Tibial artery (tissue), 4 donors: ENCODE data around the gene DNAJC4.

Experiments
- DNase-seq, 2 donors: peaks; one replicate each; pipeline ENCODE4 v3.0.0-alpha.2; 2019
- H3K27ac ChIP-seq, 2 donors: fragments of 200-600 bp; sonication (generic) in 1 of 2; 1 replicate in 1 of 2; 2 replicates in 1 of 2; pipeline ENCODE4 v1.5.1; 2018 to 2019; ENCODE audit warnings: mild to moderate bottlenecking in 1 of 2
- H3K27me3 ChIP-seq, 2 donors: fragments of 200-600 bp; sonication (generic) in 1 of 2; one replicate each; pipeline versions ENCODE4 v1.5.1 to v1.6.0; 2016 to 2019
- H3K36me3 ChIP-seq, 3 donors: fragments of 200-600 bp; sonication (generic) in 2 of 3; one replicate each; pipeline ENCODE4 v1.5.1; 2016 to 2019; ENCODE audit warnings: mild to moderate bottlenecking in 2 of 3
- H3K4me1 ChIP-seq, 4 donors: fragments of 200-600 bp; sonication (generic) in 2 of 4; 1 replicate in 3 of 4; 2 replicates in 1 of 4; pipeline ENCODE4 v1.5.1; 2016 to 2019
- H3K4me3 ChIP-seq, 2 donors: fragments of 200-600 bp; sonication (generic) in 1 of 2; 1 replicate in 1 of 2; 2 replicates in 1 of 2; pipeline ENCODE4 v1.5.1; 2018 to 2019; ENCODE audit warnings: mild to moderate bottlenecking in 2 of 2
- H3K9me3 ChIP-seq, 3 donors: fragments of 200-600 bp; sonication (generic) in 1 of 3; one replicate each; pipeline ENCODE4 v1.5.1; 2016 to 2019
- intact Hi-C: fragments of 100-400 bp; cut with DNase I; formaldehyde crosslinking; loops from one replicate; pipeline ENCODE4 v1.15.0; 2023; ENCODE audit warnings: low total_unique reads
- TF ChIP-seq, protein P1 (sequence below), 2 experiments: fragments of 200-600 bp in 1 of 2; fragments of 450-650 bp in 1 of 2; IDR thresholded peaks; one replicate each; pipeline ENCODE4 v1.5.1; 2017 to 2019; ENCODE audit warnings: antibody characterized with exemption in 2 of 2, mild to moderate bottlenecking in 1 of 2, moderate library complexity in 1 of 2

The DNAJC4 gene

DNA sequence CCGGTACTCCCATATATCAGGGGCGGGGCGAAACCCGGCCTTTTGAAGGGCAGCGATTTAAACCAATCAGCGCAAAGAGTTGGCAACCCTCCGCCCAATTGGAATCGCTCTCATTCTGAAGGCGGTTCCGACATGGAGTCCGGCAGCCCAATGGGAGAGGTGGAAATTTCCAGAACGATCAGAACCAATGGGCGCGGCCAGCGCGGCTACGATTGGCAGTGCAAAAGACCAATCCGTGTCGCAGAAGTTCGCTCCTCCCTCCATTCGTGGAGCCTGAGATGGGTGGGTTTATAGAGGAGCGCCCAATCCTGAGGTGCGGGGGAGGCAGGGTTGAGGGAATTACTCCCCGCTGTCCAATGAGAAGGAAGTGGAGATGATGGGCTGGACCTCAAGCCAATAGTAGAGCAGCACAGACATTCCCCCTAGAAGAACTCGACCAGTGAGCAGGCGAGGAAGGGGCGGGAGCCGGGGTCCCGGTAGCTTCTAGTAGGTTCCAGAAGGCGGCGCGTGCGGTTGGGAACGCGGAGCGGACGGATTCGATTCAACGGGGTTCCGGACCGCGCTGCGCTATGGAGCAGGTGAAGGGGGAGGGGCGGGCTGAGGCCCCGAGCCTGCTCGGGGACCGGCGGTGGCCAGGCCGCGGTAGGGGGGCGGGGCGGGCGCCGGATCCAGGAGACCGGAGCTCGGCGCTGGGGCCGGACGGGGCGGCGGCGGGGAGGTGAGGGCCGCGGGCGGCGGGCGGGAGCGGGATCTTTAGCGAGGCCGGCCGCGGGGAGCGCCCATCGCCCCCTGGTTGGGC, 44.5 kb upstream of the DNAJC4 start, which contains the start of gene STIP1:
STIP1 (plus strand) TSS at position 479 of the 799 bp plus-strand sequence; CDS start at position 570, 91 bp downstream.
- Histone ChIP-seq H3K4me3 (peak within 1 kb of the TSS in 1 of 2 donors; percentile 64), H3K27ac (peak within 1 kb of the TSS; percentile 87 to 89), H3K9me3 (no peaks in the 10 kb centered on the region), H3K27me3 (no peaks in the 10 kb centered on the region), H3K4me1 (peaks cover 0 to 49% (median 34%) of the 10 kb centered on the region in 4 donors), H3K36me3 (peaks cover 0 to 7% (median 0%) of the 10 kb centered on the region in 3 donors)
- intact Hi-C loops: loop anchor here (5.0 kb wide), 1 partner anchor 41 kb away; the partner anchor contains the start of genes NUDT22 and TRPT1
- DNase-seq: peak; percentile 99 to 100
- TF ChIP-seq, protein P1, sequence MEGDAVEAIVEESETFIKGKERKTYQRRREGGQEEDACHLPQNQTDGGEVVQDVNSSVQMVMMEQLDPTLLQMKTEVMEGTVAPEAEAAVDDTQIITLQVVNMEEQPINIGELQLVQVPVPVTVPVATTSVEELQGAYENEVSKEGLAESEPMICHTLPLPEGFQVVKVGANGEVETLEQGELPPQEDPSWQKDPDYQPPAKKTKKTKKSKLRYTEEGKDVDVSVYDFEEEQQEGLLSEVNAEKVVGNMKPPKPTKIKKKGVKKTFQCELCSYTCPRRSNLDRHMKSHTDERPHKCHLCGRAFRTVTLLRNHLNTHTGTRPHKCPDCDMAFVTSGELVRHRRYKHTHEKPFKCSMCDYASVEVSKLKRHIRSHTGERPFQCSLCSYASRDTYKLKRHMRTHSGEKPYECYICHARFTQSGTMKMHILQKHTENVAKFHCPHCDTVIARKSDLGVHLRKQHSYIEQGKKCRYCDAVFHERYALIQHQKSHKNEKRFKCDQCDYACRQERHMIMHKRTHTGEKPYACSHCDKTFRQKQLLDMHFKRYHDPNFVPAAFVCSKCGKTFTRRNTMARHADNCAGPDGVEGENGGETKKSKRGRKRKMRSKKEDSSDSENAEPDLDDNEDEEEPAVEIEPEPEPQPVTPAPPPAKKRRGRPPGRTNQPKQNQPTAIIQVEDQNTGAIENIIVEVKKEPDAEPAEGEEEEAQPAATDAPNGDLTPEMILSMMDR (IDR thresholded peaks at IDR 0.05): peak; percentile 36 to 47

DNA sequence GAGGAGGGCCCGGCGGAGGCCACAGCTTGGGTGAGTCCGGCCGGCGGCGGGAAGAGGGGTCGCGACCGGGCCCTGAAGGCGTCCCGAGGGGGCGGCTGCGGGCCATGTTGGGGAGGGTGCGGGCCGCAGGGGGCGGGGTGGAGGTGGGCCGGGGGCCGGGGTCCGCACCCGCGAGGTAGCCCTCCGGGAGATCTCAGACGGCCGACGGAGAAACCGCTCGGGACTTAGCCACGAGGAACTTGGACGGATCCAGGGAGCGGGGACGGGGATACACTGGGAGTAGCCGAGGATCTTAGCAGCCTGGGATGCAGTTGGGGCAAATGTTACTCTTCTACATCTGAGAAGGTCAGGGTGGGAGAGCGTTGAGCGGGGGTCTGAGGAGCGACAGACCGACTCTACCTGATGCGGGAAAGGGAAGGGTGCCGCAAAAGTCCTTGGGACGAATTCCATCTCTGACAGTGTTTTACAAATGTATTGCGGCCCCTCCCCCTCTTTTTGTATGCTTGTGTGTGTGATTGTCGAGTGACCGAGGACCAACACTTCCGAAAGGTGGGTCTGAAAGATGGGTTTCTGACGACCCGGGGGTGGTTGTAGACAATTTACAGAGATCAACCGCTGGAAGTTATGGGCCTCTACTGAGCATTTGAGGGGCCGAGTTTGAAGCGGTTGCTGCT, 43.7 kb upstream of the DNAJC4 start:
- no peaks in the 10 kb centered on the region for H3K9me3 ChIP-seq
- H3K36me3 ChIP-seq: peaks cover 0 to 7% (median 0%) of the 10 kb centered on the region in 3 donors
- intact Hi-C loops: loop anchor here (5.0 kb wide), 1 partner anchor 41 kb away; the partner anchor contains the start of genes NUDT22 and TRPT1
- peaks cover 0 to 41% (median 28%) of the 10 kb centered on the region in 4 donors for H3K4me1 ChIP-seq
- H3K27ac ChIP-seq: peak overlapping the region in 1 of 2 donors; percentile 85
- DNase-seq: no peak
- TF ChIP-seq, protein P1 (IDR thresholded peaks at IDR 0.05): no peak
- no peak overlapping the region for H3K4me3 ChIP-seq
- H3K27me3 ChIP-seq: no peaks in the 10 kb centered on the region

DNA sequence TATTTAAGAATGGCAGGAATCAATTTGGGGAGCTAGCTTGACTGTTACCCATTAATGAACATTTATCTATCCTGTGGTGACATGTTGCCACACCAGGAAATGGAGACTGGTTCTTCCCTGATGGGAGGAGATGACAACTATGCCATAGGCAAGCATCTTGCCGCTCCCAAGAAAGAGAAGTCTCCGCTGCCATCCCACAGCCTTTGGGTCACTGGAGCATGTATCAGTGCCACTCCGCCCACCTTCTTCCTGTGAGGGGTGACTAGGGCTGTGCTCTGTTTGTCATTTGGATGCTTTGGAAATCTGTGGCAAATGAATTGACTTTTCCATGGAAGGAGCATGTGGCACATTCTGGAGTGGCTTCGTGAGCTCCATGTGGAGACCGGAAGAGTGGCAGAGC, 37.9 kb upstream of the DNAJC4 start:
- no peak for DNase-seq
- Histone ChIP-seq H3K36me3 (peaks cover 45 to 59% (median 49%) of the 10 kb centered on the region in 3 donors), H3K27ac (no peak overlapping the region), H3K9me3 (no peaks in the 10 kb centered on the region), H3K27me3 (no peaks in the 10 kb centered on the region), H3K4me3 (no peak overlapping the region), H3K4me1 (peaks cover 0 to 12% (median 5%) of the 10 kb centered on the region in 4 donors)
- TF ChIP-seq, protein P1 (IDR thresholded peaks at IDR 0.05): no peak
- intact Hi-C loops: no loop called here

DNA sequence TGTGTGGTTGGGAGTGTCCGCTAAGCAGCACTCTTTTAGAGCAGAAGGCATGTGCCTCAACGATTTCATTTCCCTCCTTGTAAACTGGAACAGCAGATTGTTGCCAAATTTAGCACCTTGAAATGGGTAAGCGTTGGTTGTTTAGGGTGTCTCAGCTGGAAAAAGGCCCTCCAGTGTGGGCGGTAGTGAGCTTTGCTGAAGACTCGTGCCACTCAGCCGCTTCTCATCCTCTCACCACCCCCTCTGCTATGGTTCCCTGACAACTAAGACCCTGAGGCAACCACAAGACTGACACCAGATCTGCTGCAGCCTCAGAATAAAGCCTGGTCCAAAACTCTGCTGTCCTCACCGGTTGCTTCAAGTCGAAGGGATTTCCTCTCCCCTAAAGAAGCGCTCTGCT, 33.7 kb upstream of the DNAJC4 start:
- no peak for DNase-seq
- H3K4me3 ChIP-seq: no peak overlapping the region
- H3K36me3 ChIP-seq: peaks cover 83 to 94% (median 85%) of the 10 kb centered on the region in 3 donors
- TF ChIP-seq, protein P1 (IDR thresholded peaks at IDR 0.05): no peak
- no peaks in the 10 kb centered on the region for H3K4me1 ChIP-seq
- no peak overlapping the region for H3K27ac ChIP-seq
- H3K9me3 ChIP-seq: no peaks in the 10 kb centered on the region
- no peaks in the 10 kb centered on the region for H3K27me3 ChIP-seq
- intact Hi-C loops: no loop called here

DNA sequence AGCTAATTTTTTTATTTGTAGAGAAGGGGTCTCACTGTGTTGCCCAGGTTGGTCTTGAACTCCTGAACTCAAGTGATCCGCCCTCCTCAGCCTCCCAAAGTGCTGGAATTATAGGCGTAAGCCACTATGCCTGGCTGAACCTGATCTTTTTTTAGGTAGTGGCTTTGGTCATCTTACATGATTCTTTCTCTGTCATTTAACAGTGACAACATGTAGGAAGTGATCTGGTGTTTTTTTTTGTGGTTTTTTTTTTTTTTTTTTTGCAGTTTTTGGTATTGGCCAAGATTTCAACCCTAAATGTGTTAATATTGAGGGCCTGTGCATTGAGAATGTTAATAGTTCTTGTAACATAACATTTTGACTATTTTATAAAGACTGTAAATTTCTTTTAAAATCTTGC, 31.8 kb upstream of the DNAJC4 start:
- H3K4me3 ChIP-seq: no peak overlapping the region
- H3K36me3 ChIP-seq: peaks cover 92 to 100% (median 98%) of the 10 kb centered on the region in 3 donors
- H3K4me1 ChIP-seq: no peaks in the 10 kb centered on the region
- no peaks in the 10 kb centered on the region for H3K9me3 ChIP-seq
- no peak for DNase-seq
- H3K27me3 ChIP-seq: no peaks in the 10 kb centered on the region
- intact Hi-C loops: no loop called here
- TF ChIP-seq, protein P1 (IDR thresholded peaks at IDR 0.05): no peak
- no peak overlapping the region for H3K27ac ChIP-seq
